ENCODE measurements around the gene MLLT10. TPM values are rescaled to one million over a fixed set of nuclear protein-coding genes. Genes with fewer than 3 reads are reported as not detected.
A peak's percentile ranks its signal among the peaks of the same experiment; 100 is the strongest.

The MLLT10 gene
- total and polyA plus RNA-seq, 9 of the 15 experiments (the other 6 are each of a cell fraction or from before 2014, with no cell fraction given), result 18.8 to 81.4 (median 64.2) TPM

GRCh38 chr10:21756707-21757106 is 222.7 kb downstream of the MLLT10 start:
- no peaks in the 10 kb centered on the region for H3K9me3 ChIP-seq (replicated peaks; ENCODE audit: control insufficient read depth, insufficient read depth, low read depth, low read length)
- ChIA-PET POLR2A (no interaction called here), CTCF (ENCODE audit: low intra/inter-chr PET ratio) (no interaction called here)
- peaks cover 0 to 29% of the 10 kb centered on the region in 2 experiments; a peak in 3 of 5 replicates for H3K4me1 ChIP-seq (replicated peaks in 1 of 2; ENCODE audit: control insufficient read depth in 2 of 2, insufficient read depth in 2 of 2, low read length in 2 of 2)
- H3K9me1 ChIP-seq (ENCODE audit: control insufficient read depth, insufficient read depth, low read length), result no peaks in the 10 kb centered on the region
- no peak overlapping the region for H3K4me3 ChIP-seq
- H4K20me1 ChIP-seq (replicated peaks; ENCODE audit: control insufficient read depth, insufficient read depth, low read length), result no peaks in the 10 kb centered on the region
- no peak for ATAC-seq
- H3K79me2 ChIP-seq (ENCODE audit: control insufficient read depth, insufficient read depth, low read length), result no peaks in the 10 kb centered on the region
- H3K27me3 ChIP-seq (ENCODE audit: control insufficient read depth in 2 of 2, insufficient read depth in 2 of 2, low read length in 2 of 2), result no peaks in the 10 kb centered on the region
- H3K9ac ChIP-seq (ENCODE audit: insufficient read depth in 1 of 2, low read depth in 2 of 2, low read length in 2 of 2), result peak overlapping the region in 1 of 2 experiments; percentile 43; a peak in 2 of 4 replicates
- no peak for DNase-seq (ENCODE audit: extremely low read depth in 1 of 4, low spot score in 3 of 4)
- BruUV-seq (replicated peaks), result no TSS peak
- no peak overlapping the region for H3K27ac ChIP-seq (ENCODE audit: extremely low read depth, low read depth, low read length)
- in situ Hi-C loops (cut with MboI), result no loop called here
- H3K36me3 ChIP-seq (ENCODE audit: control insufficient read depth, insufficient read depth, low read length), result peaks cover 32% of the 10 kb centered on the region; the same call in 1 of the 3 replicates
- H2AFZ ChIP-seq (ENCODE audit: low read depth, low read length), result no peak overlapping the region
- no peak for FAIRE-seq
- H3K4me2 ChIP-seq (ENCODE audit: insufficient read depth, low read length), result no peak overlapping the region
- TF ChIP-seq ZKSCAN1 (IDR thresholded peaks at IDR 0.05; ENCODE audit: low read depth, low read length), result no peak
- TF ChIP-seq ZNF507 (tag; conservative IDR thresholded peaks at IDR 0.05), result no peak
- TF ChIP-seq EGR1 (conservative IDR thresholded peaks at IDR 0.05), result no peak
- no peak for TF ChIP-seq E2F4 (CRISPR knock-in tag; IDR thresholded peaks at IDR 0.05; ENCODE audit: low read depth)
- TF ChIP-seq POLR2G (IDR thresholded peaks at IDR 0.05; ENCODE audit: low read depth, low read length), result no peak
- no peak for TF ChIP-seq BCOR (IDR thresholded peaks at IDR 0.05)
- TF ChIP-seq IRF1 (CRISPR knock-in tag; IDR thresholded peaks at IDR 0.05; ENCODE audit: borderline replicate concordance), result no peak
- TF ChIP-seq PCBP2 (IDR thresholded peaks at IDR 0.05; ENCODE audit: low read depth, low read length, poor library complexity, severe bottlenecking), result no peak
- TF ChIP-seq ZNF511 (CRISPR knock-in tag; IDR thresholded peaks at IDR 0.05), result no peak
- no peak for TF ChIP-seq NEUROD1 (IDR thresholded peaks at IDR 0.05; ENCODE audit: borderline replicate concordance, low read depth, low read length, partially characterized antibody)
- TF ChIP-seq TBP (optimal IDR thresholded peaks at IDR 0.05; ENCODE audit: low read depth, low read length), result no peak
- no peak for TF ChIP-seq MAX (CRISPR knock-in tag; IDR thresholded peaks at IDR 0.05)
- intact Hi-C loops (cut with micrococcal nuclease), result no loop called here
- WGBS (ENCODE audit: insufficient coverage, low coverage, missing lambda C conversion rate), result 88% methylated on average over 12 of the region's 12 CpGs
